T-helper 1 cell (primary cell): ENCODE data around the gene RHOBTB1.
"Not testable (repeated sequence)": the region's sequence is repeated elsewhere in the genome, so short reads cannot be mapped to it uniquely, and the experiment has no call there.

ENCODE experiments used
- DNase-seq, 5 donors: peaks; one replicate each; pipeline ENCODE4 v3.0.0-alpha.2; 2012 to 2020

RHOBTB1 gene

DNA sequence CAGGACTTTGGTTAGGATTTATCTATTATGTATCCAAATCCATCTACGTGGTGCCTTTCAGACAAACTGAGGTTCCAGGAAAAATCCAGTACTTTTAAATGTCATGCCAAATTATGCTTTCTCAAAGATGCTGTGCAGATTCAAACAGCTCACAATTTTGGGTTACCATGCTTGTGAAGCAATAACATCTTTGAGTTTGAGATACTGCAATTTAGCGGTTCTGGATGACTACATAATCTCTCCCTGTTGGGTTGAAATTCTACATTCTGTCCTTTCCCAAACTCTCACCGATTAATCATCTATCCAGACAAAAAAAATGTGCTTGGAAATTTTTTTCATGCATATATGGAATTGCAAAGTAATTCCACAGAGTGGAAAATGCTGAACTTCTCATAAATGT, 3.5 kb downstream of the RHOBTB1 start:
- no peak for DNase-seq

DNA sequence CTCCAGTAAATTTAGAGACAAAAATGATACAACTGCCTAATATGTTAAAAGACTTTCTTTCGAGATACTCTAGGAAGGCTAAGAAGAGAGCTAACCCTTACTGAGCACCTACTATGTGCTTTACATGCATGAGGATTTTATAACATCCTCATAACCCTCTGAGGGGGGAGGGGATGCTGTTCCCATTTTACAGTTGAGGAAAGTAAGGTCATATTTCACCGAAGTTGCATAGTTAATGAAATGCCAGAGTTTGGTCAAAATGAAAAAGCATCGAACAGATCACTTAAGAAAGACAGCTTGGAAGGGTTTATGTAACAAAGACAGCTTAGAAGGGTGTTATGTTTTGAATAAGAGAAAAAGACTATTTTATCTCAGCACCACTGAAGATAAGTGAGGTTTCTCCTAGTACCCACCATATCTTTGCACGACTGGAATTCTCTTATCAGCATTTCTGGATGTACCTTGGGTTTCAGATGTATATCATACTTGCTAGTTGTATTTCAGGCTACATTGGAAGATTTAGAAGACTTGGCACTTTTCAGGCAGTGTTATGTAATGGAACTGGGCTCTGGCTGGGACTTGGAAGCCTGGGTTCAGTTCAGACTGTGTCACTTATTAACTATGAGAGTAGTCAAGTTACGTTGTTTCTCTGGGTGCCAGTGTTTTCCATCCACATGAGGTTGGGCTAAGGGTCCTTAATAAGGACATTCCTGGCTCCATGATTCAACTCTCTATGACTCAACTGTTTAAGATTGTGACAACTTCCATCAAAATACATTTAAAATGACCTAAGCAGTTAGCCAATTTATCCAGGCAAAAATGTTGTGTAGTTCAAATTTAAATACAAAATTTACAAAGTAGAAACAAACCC, 6.0 kb downstream of the RHOBTB1 start:
- no peak for DNase-seq

DNA sequence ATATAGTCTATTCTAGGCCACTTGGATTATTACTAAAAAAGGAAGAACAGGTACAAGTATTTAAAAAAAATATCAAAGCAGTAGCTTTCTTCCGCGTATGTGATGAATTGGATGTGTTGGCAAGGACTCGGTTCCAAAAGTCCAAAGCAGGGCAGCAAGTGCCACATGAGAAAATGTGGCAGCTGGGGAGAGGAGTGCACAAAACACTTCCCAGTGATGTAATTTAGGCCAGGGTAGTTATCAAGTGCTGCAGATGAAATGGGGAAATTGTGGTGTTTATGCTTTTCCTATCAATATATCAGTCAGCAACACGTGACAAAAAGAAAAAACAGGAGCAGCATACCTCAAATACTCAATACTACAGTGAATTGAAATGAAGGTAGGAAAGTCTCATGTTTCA, 7.0 kb downstream of the RHOBTB1 start:
- no peak for DNase-seq

DNA sequence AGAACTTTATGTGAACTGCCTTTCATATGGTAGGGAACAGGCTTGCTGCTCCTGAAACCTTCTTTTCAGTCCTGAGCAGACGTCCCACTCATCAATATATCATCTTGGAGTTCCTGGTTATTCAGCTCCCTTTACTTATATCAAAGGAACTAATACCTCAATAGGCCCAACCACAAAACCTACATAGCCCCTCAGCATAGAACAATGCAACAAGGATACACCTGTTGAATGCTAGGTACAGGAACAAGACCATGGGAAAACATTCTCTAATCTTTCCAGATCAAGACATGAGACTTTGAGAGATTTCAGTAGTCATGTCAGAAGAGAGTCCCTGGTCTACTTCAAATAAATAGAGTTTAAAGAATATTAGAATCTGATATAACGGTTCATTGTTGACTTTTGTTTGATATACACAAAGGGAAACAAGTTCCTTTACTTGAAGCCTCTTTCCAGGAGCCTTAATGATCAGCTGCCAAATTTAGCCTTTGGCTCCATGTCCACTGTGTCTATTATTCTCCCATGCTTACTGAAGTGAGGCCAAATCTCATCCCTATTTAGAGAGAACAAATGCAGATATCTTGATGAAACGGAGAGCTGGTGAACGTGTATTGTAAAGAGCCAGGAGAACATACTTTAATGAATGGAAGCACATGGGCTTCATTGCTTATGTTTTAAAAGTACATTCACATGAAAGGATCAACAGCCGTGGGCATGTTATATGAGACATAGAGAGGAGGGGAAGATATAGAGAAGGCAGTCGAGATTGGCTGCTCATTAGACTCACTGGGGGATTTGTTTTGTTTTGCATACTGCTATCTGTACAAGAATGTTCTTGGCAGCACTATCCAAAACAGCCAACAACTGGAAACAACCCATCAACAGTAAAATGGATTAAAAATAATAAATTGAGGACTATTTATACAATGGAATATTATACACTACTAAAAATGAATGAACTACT, 9.5 kb downstream of the RHOBTB1 start:
- DNase-seq: no peak

DNA sequence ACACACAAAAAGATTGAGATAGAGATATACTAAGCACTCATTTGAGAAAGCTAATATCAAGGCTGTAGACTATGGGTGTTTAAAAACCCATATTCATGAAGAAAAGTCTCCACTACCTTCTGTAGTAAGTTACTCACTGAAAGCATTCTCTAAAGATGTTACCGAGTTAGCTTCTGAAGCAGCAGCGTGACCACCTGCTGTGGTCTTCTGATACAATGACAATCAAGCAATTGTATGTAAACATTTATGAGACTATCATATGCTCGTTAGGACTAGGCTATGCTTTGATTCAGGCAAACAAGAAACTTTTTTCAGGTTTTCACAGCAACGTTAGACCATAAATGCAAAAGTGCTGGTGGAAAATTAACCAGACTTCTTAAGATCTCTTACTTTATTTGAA, 11.2 kb downstream of the RHOBTB1 start:
- DNase-seq: no peak

DNA sequence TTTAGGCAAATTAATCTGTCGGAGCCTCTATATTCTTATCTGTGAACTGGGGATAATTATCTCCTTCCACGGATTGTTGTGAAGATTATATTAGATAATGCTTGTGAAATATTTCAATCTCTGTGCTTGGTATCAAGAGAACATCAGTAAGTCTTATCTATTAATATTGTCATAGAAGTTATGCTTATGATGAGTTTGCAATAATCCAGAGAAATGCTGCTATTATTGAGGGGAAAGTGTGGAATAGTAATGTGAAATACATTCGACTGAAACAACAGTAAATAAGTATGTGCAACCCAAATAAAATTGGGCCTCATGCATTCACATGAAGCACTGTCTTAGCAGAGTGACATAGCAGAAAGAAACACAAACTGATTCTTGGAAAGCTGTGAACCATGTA, 13.7 kb downstream of the RHOBTB1 start:
- DNase-seq: no peak

DNA sequence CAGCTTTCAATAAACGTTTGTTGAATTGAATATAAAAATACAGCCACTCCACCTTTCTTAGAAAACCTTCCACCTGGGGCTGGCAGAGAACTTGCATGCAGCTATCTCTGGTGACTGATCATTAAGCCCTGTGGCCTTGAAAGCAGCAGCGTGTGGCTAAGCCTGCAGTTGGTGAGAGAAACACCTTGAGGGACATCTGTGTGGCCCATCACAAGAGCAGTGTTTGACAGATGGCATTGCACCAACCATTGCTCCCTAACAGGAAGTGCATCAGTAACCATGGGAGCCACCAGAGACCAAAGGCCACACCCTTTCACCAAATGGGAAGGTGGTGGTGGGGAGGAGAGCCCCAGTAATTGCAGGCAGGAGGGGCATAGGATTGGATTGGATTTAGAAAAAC, 22.4 kb downstream of the RHOBTB1 start:
- DNase-seq: no peak

DNA sequence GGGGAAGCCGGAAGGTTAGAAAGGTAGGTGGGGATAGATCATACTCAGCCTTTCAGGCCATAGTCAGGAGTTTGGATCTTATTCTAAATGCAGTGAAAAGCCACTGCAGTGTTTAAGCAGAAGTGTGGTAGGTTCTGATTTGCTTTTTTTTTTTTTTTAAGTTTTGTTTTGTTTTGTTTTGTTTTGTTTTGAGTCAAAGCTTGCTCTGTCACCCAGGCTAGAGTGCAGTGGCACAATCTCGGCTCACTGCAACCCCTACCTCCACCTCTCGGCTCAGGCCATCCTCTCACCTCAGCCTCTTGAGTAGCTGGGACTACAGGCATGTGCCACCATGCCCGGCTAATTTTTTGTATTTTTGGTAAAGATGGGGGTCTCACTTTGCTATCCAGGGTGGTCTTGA, 23.5 kb downstream of the RHOBTB1 start:
- DNase-seq: no peak

DNA sequence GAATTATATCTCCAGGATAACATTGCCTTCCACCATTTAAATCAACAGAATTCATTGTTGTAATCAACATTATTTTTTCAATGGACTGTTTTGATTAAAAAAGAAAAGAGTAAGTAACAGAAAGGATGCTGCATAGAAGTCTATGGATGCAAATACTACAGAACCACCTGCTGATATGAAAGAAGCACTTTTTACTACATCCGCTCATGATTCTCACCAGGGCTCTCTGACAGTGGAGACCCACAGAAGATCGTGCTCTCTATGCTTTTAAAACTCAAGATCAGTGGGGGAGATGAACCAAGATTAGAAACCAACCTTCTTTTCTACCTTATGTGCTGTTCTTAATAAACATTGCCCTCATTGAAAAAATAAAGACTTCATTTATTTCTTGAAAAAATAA, 24.4 kb downstream of the RHOBTB1 start:
- DNase-seq: no peak

DNA sequence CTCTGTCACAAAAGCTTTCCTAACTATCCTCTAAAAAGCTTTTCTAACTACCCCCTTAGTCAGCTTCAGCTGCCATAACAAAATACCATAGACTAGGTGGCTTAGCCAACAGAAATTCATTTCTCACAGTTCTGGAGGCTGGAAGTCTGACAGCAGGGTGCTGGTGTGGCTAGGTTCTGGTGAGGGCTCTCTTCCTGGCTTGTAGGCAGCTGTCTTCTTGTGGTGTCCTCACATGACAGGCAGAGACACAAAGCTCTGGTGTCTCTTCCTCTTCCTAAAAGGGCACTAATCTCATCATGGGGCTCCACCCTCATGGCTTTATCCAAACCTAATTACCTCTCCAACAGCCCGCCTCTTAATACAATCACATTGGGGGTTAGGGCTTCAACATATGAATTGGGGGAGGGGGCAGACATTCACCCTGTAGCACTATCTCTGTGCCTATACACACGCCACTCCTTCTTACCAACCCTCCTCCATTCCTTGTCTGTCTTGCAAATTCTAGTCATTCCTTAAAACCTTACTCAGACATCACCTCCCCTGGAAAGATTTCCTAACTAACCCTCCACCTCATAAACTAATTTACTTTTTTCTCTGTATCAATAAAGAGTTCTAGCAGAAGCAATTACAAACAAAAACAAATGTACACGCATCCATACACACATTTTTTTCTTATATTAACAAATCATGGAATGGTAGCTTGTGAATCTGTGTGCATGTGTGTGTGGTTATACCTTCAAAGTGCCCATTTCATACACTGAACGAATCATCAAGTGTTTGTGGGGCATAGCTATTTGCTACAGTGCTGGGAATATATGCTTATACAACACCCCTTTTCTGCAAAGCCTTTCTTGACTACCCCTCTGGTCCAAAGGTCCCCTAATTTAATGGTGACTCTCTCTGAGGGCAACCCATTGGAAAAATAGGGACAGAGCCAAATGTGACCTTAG, 26.4 kb downstream of the RHOBTB1 start:
- DNase-seq: no peak

DNA sequence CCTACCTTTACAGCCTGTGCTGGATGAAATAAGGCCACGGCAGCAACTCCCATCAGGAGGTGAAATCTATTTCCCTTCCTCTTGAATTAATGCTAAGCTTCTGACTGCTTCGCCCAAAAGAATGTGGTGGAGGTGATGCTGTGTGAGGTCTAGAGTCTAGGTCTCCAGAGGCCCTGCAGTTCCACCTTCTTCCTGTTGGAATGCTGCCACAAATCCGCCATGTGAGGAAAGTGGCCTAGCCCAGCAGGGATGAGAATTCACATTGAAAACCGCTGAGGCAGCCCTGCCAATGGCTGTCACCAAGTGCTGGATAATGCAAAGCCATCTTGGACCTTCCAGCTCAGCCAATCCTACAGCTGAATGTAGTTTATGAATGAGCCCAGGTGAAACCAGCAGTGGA, 28.0 kb downstream of the RHOBTB1 start:
- no peak for DNase-seq

DNA sequence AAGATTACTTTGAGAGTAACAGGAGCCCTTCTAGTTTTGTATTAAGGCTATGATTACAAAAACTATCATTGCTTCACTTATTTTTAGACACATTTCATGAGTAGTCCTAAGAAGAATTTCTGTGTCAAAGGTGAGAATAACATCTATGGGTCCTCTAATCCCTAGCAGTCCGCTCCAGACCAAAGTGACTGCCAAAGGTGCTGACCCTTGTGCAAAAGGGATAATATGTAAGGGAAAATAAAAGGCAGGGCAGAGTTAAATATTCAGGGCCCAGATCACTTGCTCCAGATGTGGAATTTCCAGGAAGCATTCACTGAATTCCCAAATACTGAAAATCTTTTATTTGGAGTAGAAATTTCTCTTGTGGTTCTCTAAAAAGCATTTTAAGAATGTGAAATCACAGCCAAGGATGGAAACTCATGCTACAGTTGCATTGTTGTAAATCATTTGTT, 29.3 kb downstream of the RHOBTB1 start:
- no peak for DNase-seq

DNA sequence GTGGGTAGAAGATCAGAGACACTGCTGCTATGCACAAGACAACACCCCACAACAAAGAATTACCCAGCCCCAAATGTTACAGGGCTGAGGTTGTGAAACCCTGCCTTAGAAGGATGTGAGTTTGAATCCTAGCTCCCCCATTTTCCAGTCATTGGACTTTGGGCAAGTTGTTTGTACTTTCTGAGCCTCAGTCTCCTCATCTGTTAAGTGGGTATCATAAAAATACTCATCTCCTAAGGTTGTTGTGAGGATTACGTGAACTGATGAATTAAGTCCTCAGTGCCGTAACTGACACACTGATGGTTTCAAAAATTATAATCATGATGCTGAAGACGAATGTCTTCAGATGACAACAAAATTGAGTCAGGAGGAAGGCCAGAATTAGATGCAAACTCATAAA, 30.3 kb downstream of the RHOBTB1 start:
- DNase-seq: no peak

DNA sequence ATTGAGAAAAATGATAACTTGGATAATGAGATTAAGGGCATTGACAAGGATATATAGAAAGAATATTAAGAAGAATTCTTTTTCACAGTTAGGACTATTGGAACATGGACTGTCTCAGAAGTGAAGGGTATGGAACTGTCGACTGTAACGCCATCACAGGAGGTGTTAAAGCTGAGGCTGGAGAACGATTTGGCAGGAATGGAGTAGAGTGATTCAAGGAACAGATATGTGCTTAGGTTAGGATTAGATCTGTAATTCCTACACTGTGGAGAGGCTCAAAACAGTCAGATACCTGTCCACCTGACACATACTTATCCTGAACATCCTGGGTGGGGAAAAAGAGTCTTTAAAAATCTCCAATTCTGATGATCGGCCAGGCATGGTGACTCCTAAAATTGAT, 30.9 kb downstream of the RHOBTB1 start:
- no peak for DNase-seq

DNA sequence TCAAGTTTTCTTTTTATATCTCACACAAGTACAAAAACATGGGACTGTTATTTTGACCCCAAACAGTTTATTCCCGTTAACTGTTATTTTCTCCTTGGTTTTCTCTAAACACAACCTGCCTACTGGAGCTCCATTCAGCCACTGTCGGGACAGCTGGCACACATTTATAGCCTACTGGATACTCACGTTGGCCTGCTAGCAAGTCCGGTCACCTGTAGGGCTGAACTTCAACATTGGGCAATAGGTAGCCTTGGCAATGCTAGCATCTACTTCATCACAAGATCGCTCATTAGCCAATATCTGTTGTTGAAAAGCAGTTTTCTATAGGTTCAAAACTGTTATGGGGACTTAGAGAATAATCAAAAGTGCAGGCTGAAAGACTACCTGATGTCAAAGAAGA, 32.3 kb downstream of the RHOBTB1 start:
- DNase-seq: no peak

DNA sequence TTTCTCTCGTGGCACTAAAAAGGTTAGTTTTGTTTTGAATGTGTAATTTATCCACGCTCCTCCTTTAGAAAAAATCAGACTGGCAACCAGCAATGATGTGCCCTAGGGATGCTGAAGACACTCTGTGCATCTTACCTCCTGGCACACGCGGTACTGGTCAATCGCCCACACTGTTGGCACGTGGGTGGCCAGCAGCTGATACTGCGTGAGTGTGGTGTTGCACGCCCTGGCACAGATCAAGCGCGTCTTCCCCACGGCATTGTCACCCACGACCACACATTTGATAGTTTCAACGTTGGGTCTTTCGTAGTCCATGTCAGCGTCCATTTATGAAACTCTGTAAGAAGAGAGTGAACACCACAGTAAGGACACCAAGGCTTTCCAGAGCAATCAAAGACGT, 32.8 kb downstream of the RHOBTB1 start:
- DNase-seq: no peak

DNA sequence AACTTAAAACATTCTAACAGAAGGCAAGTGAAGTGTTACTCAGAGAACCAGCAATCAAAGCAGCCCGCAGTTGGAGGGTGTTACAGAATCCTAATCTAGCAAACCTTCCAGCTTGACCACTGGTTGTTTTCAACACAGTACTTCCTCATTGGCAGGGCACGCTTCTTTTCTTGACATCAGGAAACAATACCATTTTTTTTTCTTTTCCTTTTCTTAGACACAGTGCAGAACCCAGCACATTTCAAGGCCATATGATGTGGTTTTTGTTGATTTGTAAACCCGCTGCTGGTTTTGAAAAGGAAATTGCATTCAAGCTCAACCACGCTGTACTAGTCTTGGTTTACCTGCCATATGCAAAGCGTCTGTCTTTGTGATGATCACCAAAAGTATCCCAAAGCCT, 33.4 kb downstream of the RHOBTB1 start:
- DNase-seq: peak in 1 of 5 donors; percentile 7

DNA sequence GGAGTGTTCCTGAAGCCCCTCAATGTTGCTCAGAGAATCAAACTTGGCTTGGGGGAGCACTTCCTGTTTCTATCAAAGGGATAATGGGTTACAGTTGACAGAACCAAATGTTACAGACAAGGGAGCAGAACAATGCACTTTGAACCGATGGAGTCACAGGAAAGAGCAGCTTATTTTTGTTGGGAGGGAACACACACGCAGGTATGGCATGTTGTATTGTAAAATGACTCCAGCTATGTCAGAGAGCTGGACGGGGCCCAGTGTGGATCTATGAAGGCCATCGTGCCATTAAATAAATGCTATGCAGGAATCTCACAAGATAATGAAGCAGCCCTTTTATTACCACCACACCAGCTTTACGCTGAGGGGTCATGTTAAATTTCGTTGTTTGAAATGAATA, 35.1 kb downstream of the RHOBTB1 start:
- no peak for DNase-seq

DNA sequence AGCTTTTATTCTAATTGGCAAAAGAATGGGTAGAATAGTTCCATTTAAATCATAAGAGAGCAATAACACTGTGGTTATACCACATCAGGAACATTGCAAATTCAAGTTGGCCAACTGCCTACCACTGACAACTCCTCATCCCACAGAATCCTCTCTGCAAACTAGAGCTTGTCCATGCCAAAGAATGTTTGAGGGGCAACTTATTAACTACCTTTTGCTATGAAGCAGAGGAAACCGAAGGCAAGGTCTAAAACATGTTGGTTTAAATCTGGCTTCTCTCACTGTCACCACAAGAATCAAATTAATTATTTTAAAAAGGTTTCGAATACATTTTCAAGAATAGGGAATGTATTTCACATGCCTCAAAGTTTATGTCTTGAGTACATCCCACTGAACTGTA, 36.0 kb downstream of the RHOBTB1 start:
- DNase-seq: no peak

DNA sequence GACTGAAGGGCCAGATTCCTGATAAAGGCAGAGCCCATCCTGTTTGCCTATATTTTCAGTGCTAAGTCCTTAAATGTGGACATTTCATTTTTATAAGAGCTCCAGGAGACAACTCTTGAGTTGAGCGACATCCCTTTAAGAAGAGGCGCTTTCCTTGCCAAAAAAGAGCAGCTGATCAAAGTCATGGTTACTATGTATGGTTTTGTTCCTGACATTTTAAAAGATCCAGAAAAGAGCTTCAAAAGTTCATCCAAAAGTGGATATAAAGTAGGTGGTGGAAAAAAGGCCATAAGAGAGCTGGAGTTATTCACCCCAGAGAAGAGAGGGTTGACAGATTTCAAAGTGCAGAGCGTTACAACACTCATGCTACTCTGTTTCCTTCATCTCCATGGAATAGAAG, 36.7 kb downstream of the RHOBTB1 start:
- no peak for DNase-seq

DNA sequence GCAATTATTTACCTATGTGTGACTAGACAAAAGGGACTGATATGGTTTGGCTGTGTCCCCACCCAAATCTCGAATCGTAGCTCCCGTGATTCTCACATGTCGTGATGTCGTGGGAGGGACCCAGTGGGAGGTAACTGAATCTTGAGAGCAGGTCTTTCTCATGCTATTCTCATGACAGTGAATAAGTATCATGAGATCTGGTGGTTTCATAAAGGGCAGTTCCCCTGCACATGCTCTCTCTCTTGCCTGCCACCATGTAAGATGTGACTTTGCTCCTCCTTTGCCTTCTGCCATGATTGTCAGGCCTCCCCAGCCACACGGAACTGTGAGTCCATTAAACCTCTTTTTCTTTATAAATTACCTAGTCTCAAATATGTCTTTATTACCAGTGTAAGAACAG, 37.2 kb downstream of the RHOBTB1 start:
- not testable (repeated sequence) for DNase-seq

DNA sequence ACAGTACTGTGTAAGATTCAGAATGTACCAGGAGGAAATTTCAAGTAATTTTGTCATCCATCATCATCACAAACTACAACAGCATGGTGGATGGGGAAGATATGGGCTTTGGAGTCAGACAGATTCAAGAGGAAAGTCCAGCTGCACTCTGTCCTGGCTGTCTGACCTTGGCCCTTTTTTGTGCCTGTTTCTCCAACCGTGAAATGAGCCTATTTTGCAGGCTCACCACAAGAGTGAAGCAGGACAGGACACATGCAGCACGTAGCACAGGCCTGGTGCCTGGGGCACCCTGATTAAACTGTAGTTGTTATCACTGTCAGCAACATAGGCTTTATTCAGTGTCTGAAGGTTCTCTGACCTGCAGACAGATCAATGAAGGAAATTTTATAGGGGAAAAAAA, 37.6 kb downstream of the RHOBTB1 start:
- DNase-seq: no peak

DNA sequence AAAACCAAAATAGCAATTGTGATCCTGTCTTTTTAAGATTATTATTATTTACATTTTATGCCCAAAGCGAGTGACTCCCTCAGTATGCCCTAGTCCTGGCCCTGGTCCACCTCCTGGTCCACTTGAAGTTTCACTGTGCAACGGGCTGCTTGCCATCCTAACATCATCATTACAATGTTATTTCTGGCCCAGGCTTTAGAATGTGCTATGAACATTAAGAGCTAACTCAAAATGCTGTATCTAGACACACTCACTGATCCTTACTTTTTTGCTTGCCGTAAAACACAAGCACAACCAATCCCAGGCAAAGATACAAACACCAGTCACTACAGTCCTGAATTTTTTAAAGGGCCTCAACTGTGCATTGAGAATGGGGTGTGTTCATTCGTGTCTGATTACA, 38.4 kb downstream of the RHOBTB1 start:
- DNase-seq: no peak
